Measurements from ENCODE around the gene MAP4K3.

DNA sequence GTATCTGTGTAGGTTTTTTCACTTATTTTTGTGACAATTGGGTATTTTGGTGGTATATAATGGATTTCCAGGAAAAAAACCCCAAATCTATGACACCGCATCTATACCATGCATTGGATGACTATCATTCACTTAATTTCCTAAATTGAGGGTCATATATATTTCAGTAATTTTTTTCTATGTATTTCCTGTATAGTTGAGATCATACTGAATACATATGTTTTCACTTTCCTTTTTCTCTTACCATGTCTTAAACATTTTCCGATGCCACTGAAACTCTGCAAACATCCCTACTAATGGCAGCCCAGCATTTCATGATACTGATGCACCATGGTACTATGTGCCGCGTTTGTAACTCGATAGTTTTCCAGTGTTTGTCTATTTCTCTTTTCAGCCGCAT is 233.7 kb downstream of the MAP4K3 start:
- no peak for TF ChIP-seq YY1 (IDR thresholded peaks at IDR 0.05; ENCODE audit: insufficient read depth, insufficient read length)
- TF ChIP-seq ZNF274 (IDR thresholded peaks at IDR 0.05; ENCODE audit: low read depth, low read length), result no peak
- no peak for TF ChIP-seq SUZ12 (IDR thresholded peaks at IDR 0.05; ENCODE audit: extremely low read depth, insufficient read depth, insufficient read length)

All from NT2/D1 (cell line).